Measurements from ENCODE around the gene IRAK1.
A peak's percentile ranks its signal among the peaks of the same experiment; 100 is the strongest.
"Not testable (repeated sequence)": the region's sequence is repeated elsewhere in the genome, so short reads cannot be mapped to it uniquely, and the experiment has no call there.

IRAK1 gene

GRCh38 chrX:154018518-154019060 lies 1.1 kb downstream of the IRAK1 start:
- no peak for DNase-seq

- no peak for DNase-seq
These were observed 1.8 kb downstream of the IRAK1 start for GRCh38 chrX:154017766-154018517.

DNA sequence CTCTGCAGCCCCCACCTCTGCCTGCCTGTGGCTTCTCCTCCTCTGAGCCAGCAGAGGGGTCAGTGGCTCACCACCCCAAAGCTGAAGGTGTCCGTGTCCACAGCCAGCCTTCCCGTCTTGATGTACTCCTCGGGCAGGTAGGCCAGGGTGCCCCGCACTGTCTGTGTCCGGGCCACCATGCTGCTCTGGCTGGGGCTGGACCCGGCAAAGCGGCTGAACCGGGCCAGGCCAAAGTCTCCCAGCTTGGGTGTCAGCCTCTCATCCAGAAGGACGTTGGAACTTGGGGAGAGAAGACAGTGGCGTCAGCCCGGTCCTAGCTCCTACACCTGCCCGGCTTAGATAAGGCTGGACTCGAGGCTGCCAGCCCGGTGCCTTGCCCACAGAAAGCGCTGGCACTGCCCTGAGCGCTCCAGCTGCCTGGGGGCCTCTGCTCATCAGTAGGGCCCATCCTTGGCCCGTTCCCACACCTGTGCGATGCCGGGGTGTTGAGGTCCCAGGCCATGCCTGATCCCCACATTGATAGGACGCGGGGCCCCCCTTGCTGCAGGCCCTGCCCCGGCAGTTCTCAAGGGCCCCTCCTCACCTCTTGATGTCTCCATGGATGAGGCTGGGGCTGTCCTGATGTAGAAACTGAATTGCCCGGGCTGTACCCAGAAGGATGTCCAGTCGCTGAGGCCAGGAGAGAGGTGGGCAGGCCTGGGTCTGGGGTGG lies 3.2 kb downstream of the IRAK1 start:
- no peak for DNase-seq

DNA sequence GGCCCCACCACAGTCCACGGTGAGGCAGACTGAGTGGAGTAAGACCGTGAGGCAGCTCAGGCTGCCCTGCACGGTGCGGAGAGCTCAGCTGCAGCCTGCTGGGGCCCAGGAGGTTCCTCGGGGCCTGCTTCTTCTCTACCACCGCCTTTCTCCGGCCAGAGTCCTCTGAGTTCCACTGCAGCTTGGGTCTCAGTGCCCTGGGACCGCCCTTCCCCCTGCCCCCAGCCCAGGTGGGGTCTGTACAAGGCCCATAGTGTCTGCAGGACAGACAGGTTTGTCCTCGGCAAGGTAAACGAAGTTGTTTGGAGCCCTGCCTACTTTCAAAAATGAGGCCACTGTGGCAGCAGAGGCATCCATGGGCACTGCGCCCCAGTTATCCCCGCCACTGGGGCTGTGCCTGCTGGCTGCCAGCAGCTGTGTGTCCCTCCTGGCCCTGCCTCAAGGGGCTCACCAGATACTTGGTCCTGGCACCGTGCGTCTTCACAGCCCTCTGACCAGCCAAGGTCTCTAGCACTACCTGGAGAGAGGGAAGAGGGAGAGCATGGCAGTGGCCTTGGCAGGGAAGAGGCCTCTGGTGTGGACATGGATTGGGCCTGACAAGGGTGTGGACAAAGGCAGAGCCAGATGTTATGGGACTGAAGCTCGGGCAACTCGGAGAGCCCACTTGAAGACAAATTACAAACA lies 4.0 kb downstream of the IRAK1 start:
- no peak for DNase-seq

DNA sequence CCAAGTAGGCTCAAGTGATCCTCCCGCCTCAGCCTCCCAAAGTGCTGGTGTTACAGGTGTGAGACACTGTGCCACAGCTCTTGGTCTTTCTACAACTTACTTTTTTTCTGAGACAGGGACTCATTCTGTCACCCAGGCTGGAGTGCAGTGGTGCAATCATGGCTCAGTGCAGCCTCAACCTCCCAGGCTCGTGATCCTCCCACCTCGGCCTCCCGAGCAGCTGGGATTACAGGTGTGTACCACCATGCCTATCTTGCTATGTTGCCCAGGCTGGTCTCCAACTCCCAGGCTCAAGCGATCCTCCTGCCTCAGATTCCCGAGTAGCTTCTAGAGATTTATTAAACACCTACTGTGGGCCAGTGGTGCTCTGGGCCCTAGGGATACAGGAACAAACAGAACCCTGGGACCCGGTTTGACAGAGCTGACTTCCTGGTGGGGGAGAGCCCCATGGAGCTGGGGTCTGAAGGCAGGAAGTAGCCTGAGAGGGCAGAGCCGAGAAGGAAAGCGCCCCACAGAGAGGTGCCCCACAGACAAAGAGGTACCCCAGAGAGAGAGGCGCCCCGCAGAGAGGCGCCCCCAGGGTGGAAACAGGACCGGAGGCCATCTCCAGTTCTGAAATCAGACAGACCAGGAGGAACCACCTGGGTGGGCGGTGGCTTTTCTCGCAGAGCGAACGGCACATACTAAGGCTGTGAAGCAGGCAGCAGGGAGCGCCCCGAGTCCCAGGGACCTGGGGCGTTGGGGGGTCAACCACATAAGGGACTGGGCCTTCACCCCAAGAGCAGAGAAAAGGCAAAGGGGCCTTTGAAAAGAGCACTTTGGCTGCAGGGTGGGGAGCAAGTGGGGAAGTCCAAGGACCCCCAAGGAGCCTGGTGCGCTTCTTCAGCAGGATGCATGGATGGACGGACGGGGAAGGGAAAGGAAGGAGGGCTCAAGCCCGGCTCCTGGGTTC lies 5.0 kb downstream of the IRAK1 start:
- DNase-seq: no peak

DNA sequence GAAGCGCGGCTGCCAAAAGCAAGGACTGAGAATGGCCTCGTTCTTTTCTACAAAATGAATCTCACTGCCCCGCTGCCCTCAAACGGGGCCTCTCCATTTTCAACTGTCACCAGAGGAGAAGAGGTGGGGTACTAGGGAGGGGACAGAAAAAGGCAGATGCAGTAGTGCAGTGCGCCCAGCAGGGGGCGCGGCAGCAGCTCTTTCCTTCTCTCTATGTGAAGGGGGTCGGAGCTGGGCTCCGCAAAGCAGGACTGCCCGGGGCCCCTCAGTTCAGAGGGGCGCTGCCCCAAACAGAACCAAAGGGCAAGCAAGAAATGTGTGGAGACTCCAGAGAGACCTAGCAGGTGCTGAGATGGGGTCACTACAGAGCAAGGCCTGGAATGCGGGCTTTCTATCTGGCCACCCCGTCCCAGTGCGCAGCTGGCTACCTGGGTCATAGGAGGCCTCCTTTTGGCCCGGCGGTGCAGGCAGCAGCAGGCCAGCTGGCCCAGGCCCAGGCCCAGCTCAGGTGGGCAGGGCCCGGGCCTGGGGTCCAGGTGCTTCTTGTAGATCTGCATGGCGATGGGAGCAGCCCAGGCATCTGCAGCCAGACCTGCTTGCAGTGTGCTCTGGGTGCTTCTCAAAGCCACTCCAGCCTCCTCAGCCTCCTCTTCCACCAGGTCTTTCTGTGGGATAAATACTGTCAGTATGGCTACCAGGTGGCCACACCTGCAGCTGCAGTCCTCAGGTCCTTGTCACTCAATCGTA lies 5.9 kb downstream of the IRAK1 start:
- DNase-seq: peak in 1 of 4 experiments; percentile 7

DNA sequence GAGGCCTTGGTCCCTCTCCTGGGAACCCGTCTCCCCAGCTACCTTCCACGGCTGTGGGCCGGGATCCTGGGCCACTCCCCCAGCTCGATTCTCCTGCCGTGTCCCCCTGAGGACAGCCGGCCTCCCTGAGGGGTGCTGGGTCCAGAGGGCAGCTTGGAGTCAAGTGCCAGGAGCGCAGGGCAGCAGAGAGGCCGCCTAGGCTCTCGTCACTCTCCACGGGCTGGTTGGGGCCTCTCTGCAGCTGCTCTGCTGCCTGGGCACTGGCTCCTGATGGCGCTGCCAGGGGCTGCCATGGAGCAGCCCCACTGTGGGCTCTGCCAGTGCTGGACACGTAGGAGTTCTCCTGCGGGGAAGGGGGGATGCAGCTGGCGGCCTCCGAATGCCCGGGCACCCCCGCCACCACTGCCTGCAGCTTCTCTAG lies 6.7 kb downstream of the IRAK1 start:
- DNase-seq: no peak

- DNase-seq: no peak
These were observed 7.2 kb downstream of the IRAK1 start for GRCh38 chrX:154012336-154012991.

- DNase-seq: no peak
These were observed 8.0 kb downstream of the IRAK1 start for GRCh38 chrX:154011376-154012335.

- no peak for DNase-seq
These were observed 9.2 kb downstream of the IRAK1 start for GRCh38 chrX:154010330-154011087.

DNA sequence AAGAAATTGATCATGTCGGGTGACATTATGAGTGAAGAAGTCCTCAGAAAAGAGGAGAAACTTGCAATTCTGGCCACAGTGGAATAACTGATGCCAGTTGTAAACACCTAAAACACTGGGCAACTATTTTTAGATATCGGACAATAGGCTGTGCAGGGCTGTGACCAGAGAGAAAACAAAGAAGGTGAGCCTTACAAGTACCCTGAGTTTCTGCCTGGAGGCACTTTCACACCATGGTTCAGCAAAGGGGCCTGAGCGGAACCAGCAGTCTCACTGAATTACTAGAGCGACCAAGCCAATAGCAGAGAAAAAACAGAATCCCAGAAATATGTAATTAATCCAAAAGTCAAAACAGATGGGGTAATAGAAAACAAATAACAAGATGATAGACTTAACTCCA lies 11.2 kb downstream of the IRAK1 start:
- DNase-seq: no peak

DNA sequence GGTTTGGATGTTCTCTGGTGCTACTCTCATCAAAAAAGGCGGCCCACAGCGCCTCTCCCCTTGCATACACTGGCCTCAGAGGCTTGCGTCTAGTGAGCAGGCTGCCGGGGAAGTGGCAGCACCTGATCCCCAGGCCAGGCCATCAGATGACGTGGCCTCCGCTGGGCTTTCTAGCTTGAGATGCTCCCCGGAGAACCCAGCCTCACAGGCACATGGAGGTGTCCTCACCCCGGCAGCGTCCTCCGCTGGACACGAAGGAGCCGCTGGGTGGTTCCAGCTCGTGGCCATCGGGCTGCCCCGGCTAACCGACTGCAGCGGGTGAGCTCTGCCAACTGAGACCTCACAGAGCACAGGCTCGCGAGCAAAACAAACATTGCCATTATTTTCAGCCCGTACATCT lies 12.8 kb downstream of the IRAK1 start:
- DNase-seq: no peak

DNA sequence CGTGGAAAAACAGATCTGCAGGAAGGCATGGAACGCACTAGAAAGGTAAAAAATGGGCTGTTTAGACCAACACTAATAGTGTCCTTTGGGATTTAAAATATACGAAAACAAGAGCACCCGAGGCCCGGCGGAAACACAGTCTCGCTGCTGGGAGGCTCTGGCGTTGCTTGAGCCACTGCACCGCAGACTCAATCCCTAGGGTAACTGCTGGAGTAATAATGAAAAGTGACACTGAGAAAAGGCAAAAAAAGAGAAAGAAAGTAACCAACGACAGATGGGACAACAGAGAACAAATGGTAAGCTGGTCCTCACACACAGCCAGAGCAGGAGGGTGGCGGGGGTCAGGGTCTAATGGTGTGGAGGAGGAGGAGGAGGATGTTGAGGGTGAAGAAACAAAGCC lies 15.4 kb downstream of the IRAK1 start:
- no peak for DNase-seq

DNA sequence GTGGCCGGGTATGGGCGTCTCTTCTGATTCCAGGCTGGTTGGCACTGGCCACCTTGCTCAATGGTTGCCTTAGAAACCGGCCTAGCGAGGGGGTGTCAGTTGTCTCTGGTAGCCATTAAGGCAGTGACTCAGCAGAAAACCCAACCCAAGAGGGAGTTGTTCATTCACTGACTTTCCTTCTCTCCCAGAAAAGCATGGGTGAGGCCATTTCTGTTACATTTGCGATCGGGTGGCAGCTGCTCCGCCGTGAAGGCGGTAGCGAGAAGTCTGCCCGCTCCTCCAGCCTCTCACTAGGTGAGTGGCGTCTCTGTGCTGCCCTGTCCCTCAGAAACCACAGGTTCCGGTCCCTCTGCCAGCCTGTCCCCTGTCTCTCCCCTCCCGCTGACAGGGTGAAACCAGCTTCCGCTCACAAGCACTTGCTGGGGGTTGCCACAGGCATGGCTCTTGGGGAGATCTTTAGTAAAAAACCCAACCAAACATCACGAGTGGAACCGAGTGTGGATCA lies 17.4 kb downstream of the IRAK1 start:
- DNase-seq: no peak

DNA sequence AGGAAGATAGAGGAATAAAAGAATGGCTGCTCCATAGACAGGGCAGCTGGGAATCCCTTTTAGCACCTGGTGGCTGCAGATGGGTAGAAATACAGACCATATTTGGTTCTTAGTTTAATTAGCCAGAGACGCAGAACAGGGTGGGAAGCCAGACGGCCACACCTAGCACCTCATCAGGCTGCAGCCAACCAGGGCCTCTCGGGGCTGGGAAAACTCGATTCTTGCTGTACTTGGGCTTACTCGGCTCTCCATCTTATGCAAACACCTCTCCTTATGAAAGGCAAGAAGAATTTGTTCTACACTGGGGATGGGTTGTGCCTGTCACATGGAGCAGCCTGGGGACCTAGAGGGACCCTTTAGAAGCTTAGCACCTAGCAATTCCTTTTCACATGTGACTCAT lies 19.7 kb downstream of the IRAK1 start:
- DNase-seq: no peak

- DNase-seq: no peak
These were observed 20.2 kb downstream of the IRAK1 start for GRCh38 chrX:153999359-154000037.

- no peak for DNase-seq
These were observed 24.2 kb downstream of the IRAK1 start for GRCh38 chrX:153995504-153995903.

DNA sequence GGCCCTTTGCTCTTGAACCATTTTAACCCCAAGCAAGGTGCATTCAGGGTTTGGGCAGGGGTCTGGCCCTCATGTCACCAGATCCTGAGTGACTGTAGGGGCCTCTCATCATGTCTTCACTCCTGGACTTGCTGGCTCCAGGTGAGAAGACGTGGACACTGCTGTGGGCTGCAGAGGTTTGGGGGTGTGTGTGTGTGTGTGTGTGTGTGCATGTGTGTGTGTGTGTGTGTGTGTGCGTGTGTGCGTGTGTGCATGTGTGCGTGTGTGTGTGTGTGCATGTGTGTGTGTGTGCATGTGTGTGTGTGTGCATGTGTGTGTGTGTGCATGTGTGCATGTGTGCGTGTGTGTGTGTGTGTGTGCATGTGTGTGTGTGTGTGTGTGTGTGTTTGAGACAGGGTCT lies 25.3 kb downstream of the IRAK1 start:
- DNase-seq: not testable (repeated sequence)

Measured in activated CD4-positive, CD25-positive, alpha-beta regulatory T cell (primary cell).